GM12801 (cell line): ENCODE measurements around the gene APOM.

ENCODE experiments used
- CTCF ChIP-seq: IDR thresholded peaks from one replicate; pipeline ENCODE4 v1.5.1; 2011; ENCODE audit warnings: control low read depth; ENCODE audit not compliant: insufficient read length; ENCODE audit errors: extremely low read depth

The APOM gene

GRCh38 chr6:31615748-31616147 lies 39.9 kb upstream of the APOM start:
- no peak for TF ChIP-seq CTCF

- TF ChIP-seq CTCF = no peak
These were observed 38.7 kb upstream of the APOM start for GRCh38 chr6:31617010-31617409.

- no peak for TF ChIP-seq CTCF
These were observed 35.7 kb upstream of the APOM start for GRCh38 chr6:31619805-31620585.

GRCh38 chr6:31620586-31621319 lies 34.9 kb upstream of the APOM start, which contains the start of gene PRRC2A:
TSS of gene PRRC2A (plus strand) at chr6:31620715. CDS start at chr6:31622790, 2,075 bp downstream.
- no peak for TF ChIP-seq CTCF

- TF ChIP-seq CTCF = no peak
These were observed 34.3 kb upstream of the APOM start for GRCh38 chr6:31621320-31621939.

GRCh38 chr6:31621991-31622390 lies 33.7 kb upstream of the APOM start:
- no peak for TF ChIP-seq CTCF

- TF ChIP-seq CTCF = no peak
These were observed 33.0 kb upstream of the APOM start for GRCh38 chr6:31622684-31623091.
